Hepatocyte (in vitro differentiated cells): Measurements from ENCODE around the gene LNX2.

Experiments
- EZH2 ChIP-seq: fragments of 200-600 bp; sonication (generic); IDR thresholded peaks from 2 replicates; pipeline ENCODE4 v1.6.1; 2016; ENCODE audit warnings: antibody characterized with exemption, mild to moderate bottlenecking, borderline replicate concordance
- EZH2phosphoT487 ChIP-seq: fragments of 200-600 bp; sonication (generic); IDR thresholded peaks from one replicate; pipeline ENCODE4 v1.6.1; 2018; ENCODE audit warnings: antibody characterized with exemption, mild to moderate bottlenecking, low read depth, moderate library complexity; ENCODE audit not compliant: unreplicated experiment, severe bottlenecking
- TF ChIP-seq, protein P1 (sequence below): fragments of 200-600 bp; sonication (generic); IDR thresholded peaks from 2 replicates; pipeline ENCODE4 v1.5.1; 2016; ENCODE audit warnings: antibody characterized with exemption, mild to moderate bottlenecking; ENCODE audit not compliant: poor library complexity

DNA sequence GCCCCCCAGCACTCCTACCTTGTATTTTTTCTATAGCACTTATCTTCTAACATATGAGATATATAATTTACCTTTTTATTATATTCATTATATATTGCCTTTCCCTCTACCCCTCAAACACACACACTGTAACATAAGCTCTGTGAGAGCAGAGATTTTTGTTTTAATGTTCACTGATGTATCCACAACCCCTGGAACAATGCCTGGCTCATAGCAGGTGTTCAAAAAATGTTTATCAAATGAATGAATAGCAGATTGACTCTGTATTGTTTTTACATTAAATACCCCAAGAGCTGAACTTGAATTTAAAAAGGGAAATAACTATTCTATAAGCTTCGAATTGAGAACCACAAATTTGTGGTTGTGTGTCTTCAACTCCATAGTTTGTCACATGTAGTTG is 12.3 kb upstream of the LNX2 start:
- TF ChIP-seq EZH2 (no peak), EZH2phosphoT487 (no peak)
- TF ChIP-seq, protein P1, sequence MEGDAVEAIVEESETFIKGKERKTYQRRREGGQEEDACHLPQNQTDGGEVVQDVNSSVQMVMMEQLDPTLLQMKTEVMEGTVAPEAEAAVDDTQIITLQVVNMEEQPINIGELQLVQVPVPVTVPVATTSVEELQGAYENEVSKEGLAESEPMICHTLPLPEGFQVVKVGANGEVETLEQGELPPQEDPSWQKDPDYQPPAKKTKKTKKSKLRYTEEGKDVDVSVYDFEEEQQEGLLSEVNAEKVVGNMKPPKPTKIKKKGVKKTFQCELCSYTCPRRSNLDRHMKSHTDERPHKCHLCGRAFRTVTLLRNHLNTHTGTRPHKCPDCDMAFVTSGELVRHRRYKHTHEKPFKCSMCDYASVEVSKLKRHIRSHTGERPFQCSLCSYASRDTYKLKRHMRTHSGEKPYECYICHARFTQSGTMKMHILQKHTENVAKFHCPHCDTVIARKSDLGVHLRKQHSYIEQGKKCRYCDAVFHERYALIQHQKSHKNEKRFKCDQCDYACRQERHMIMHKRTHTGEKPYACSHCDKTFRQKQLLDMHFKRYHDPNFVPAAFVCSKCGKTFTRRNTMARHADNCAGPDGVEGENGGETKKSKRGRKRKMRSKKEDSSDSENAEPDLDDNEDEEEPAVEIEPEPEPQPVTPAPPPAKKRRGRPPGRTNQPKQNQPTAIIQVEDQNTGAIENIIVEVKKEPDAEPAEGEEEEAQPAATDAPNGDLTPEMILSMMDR, result no peak
